Calu3 (cell line): ENCODE results near the gene CALY. TPM values are rescaled to one million over a fixed set of nuclear protein-coding genes. Genes with fewer than 3 reads are reported as not detected.
"Not testable (repeated sequence)": the region's sequence is repeated elsewhere in the genome, so short reads cannot be mapped to it uniquely, and the experiment has no call there.

ENCODE experiments used
- BruUV-seq: library from RNA; stranded (reverse); fragments of 400-500 nt; replicated peaks from 2 replicates; lab custom pipeline; 2021; lab: Mats Ljungman, UMichigan
- CTCF ChIA-PET: fragments of 300-600 bp; sonication (Branson Sonifier 250); formaldehyde crosslinking; loops from one replicate; lab custom pipeline; 2022; ENCODE audit warnings: antibody characterized with exemption; lab: Charles Lee
- DNase-seq: peaks from one replicate; pipeline ENCODE4 v3.0.0; 2022
- H3K27ac Mint-ChIP-seq: one replicate; pipeline ENCODE4 v1.8.0; 2022; ENCODE audit warnings: mixed read lengths; ENCODE audit not compliant: unreplicated experiment
- H3K27me3 Mint-ChIP-seq: one replicate; pipeline ENCODE4 v1.8.0; 2022; ENCODE audit warnings: mixed read lengths; ENCODE audit not compliant: unreplicated experiment
- H3K36me3 Mint-ChIP-seq: one replicate; pipeline ENCODE4 v1.8.0; 2022; ENCODE audit warnings: mild to moderate bottlenecking, moderate library complexity, mixed read lengths; ENCODE audit not compliant: insufficient read depth, unreplicated experiment
- H3K4me1 Mint-ChIP-seq: one replicate; pipeline ENCODE4 v1.8.0; 2022; ENCODE audit warnings: mild to moderate bottlenecking, low read depth, mixed read lengths; ENCODE audit not compliant: unreplicated experiment
- H3K4me3 Mint-ChIP-seq: one replicate; pipeline ENCODE4 v1.8.0; 2022; ENCODE audit warnings: mild to moderate bottlenecking, low read depth, moderate library complexity, mixed read lengths; ENCODE audit not compliant: unreplicated experiment
- H3K9me3 Mint-ChIP-seq: one replicate; pipeline ENCODE4 v1.8.0; 2022; ENCODE audit warnings: low read depth, mixed read lengths; ENCODE audit not compliant: unreplicated experiment
- CTCF ChIP-seq: fragments of 200-600 bp; IDR thresholded peaks from one replicate; pipeline ENCODE4 v1.8.0; 2022; ENCODE audit warnings: antibody characterized with exemption; ENCODE audit not compliant: unreplicated experiment
- intact Hi-C: fragments of 100-400 bp; cut with micrococcal nuclease; formaldehyde crosslinking; loops from one replicate; pipeline ENCODE4 v1.10.0; 2022; ENCODE audit not compliant: unreplicated experiment
- total RNA-seq: library from RNA; stranded (reverse); gene quantifications from 2 replicates; pipeline ENCODE4 v1.2.3, GENCODE V29; 2022

The CALY gene
- total RNA-seq, 1 experiment from 2014 or later: not detected

- no peaks in the 10 kb centered on the region for H3K9me3 Mint-ChIP-seq
- intact Hi-C loops: no loop called here
- H3K27me3 Mint-ChIP-seq: no peaks in the 10 kb centered on the region
- no peak for DNase-seq
- CTCF ChIA-PET: no interaction called here
- no peak overlapping the region for H3K27ac Mint-ChIP-seq
- no peak for TF ChIP-seq CTCF
- peaks cover 21% of the 10 kb centered on the region for H3K36me3 Mint-ChIP-seq
- peak overlapping the region; percentile 68 for H3K4me3 Mint-ChIP-seq
- no TSS peak for BruUV-seq
- H3K4me1 Mint-ChIP-seq: peaks cover 9% of the 10 kb centered on the region
Observed at GRCh38 chr10:133377818-133378250, 41.1 kb upstream of the CALY start.

- CTCF ChIA-PET: no interaction called here
- Mint-ChIP-seq H3K27me3 (no peaks in the 10 kb centered on the region), H3K4me1 (peaks cover 9% of the 10 kb centered on the region), H3K36me3 (peaks cover 23% of the 10 kb centered on the region), H3K9me3 (no peaks in the 10 kb centered on the region), H3K4me3 (no peak overlapping the region), H3K27ac (no peak overlapping the region)
- DNase-seq: no peak
- intact Hi-C loops: no loop called here
- TF ChIP-seq CTCF: no peak
- no TSS peak for BruUV-seq
Observed at GRCh38 chr10:133377025-133377817, 40.5 kb upstream of the CALY start.

GRCh38 chr10:133376183-133376582 is 39.5 kb upstream of the CALY start:
- not testable (repeated sequence) for H3K4me3 Mint-ChIP-seq

GRCh38 chr10:133375357-133376115 is 38.8 kb upstream of the CALY start:
- BruUV-seq: no TSS peak
- Mint-ChIP-seq H3K4me1 (peaks cover 9% of the 10 kb centered on the region), H3K9me3 (no peaks in the 10 kb centered on the region), H3K27ac (no peak overlapping the region), H3K36me3 (peaks cover 23% of the 10 kb centered on the region), H3K4me3 (no peak overlapping the region), H3K27me3 (no peaks in the 10 kb centered on the region)
- CTCF ChIA-PET: no interaction called here
- DNase-seq: no peak
- TF ChIP-seq CTCF: no peak
- intact Hi-C loops: no loop called here

More at GRCh38 chr10:133376183-133376582, 39.5 kb upstream of the CALY start:
- peaks cover 23% of the 10 kb centered on the region for H3K36me3 Mint-ChIP-seq
- H3K9me3 Mint-ChIP-seq, BruUV-seq, intact Hi-C loops, H3K27ac Mint-ChIP-seq, CTCF ChIA-PET, DNase-seq, H3K4me1 Mint-ChIP-seq, H3K27me3 Mint-ChIP-seq: not testable (repeated sequence)
